GM23338 (cell line): ENCODE results near the gene EID1. TPM values are rescaled to one million over a fixed set of nuclear protein-coding genes. Genes with fewer than 3 reads are reported as not detected.

Experiments
- CREB1 ChIP-seq: fragments of 250-450 bp; sonication (Bioruptor Pico); IDR thresholded peaks from 2 replicates; pipeline ENCODE4 v1.5.0; 2020; ENCODE audit warnings: low read depth, mild to moderate bottlenecking, moderate library complexity
- CTCF ChIP-seq, 2 experiments: fragments of 200-600 bp in 1 of 2; sonication (generic) in 1 of 2; conservative IDR thresholded peaks; 2 replicates each; pipeline versions ENCODE4 v1.5.1 to v1.6.1; 2016 to 2017; ENCODE audit warnings: antibody characterized with exemption in 2 of 2, low read depth in 2 of 2, mild to moderate bottlenecking in 2 of 2, moderate library complexity in 1 of 2
- EZH2 ChIP-seq: fragments of 200-600 bp; sonication (generic); IDR thresholded peaks from one replicate; pipeline ENCODE4 v1.8.0; 2017; ENCODE audit warnings: antibody characterized with exemption, mild to moderate bottlenecking, low read depth; ENCODE audit not compliant: unreplicated experiment
- EZH2phosphoT487 ChIP-seq: fragments of 200-600 bp; sonication (generic); IDR thresholded peaks from one replicate; pipeline ENCODE4 v1.8.1; 2018; ENCODE audit warnings: antibody characterized with exemption; ENCODE audit not compliant: unreplicated experiment
- JUNB ChIP-seq: IDR thresholded peaks from one replicate; pipeline ENCODE4 v1.6.1; 2016; ENCODE audit warnings: antibody characterized with exemption; ENCODE audit not compliant: unreplicated experiment
- NANOG ChIP-seq: IDR thresholded peaks from 2 replicates; pipeline ENCODE4 v1.6.1; 2016; ENCODE audit warnings: antibody characterized with exemption, borderline replicate concordance
- POLR2AphosphoS5 ChIP-seq: IDR thresholded peaks from 2 replicates; pipeline ENCODE4 v1.6.1; 2016; ENCODE audit warnings: antibody characterized with exemption, low read depth
- ZNF114 ChIP-seq: fragments of 250-450 bp; sonication (Bioruptor Pico); IDR thresholded peaks from 2 replicates; pipeline ENCODE4 v1.5.0; 2020; ENCODE audit warnings: mild to moderate bottlenecking, moderate library complexity
- ZNF331 ChIP-seq: fragments of 250-450 bp; sonication (Bioruptor Pico); IDR thresholded peaks from 2 replicates; pipeline ENCODE4 v1.5.0; 2020; ENCODE audit warnings: low read depth, mild to moderate bottlenecking, moderate library complexity
- ZNF462 ChIP-seq: fragments of 250-450 bp; sonication (Bioruptor Pico); IDR thresholded peaks from 2 replicates; pipeline ENCODE4 v1.5.0; 2020; ENCODE audit warnings: mild to moderate bottlenecking, moderate library complexity
- polyA plus RNA-seq: library from polyadenylated mRNA; unstranded; fragments of >200 nt; fragmentation: Nextera tagmentation; extraction: Ambion mirVana; gene quantifications from 2 replicates; pipeline ENCODE4 v1.2.1, GENCODE V29; 2016
- total RNA-seq: library from RNA; depleted of rRNA; stranded (reverse); fragments of >200 nt; shearing (Covaris generic); gene quantifications from 2 replicates; pipeline ENCODE4 v1.2.3, GENCODE V29; 2014

The EID1 gene
- total and polyA plus RNA-seq, 2 experiments from 2014 or later: 113 to 324 TPM

GRCh38 chr15:48859426-48859825, 18.5 kb upstream of the EID1 start (continued):
- no peak for TF ChIP-seq ZNF462 (CRISPR knock-in tag)
- no peak for TF ChIP-seq ZNF331
- no peak for TF ChIP-seq EZH2
- TF ChIP-seq EZH2phosphoT487: no peak
- TF ChIP-seq NANOG: no peak
- no peak for TF ChIP-seq POLR2AphosphoS5
- TF ChIP-seq CTCF (conservative IDR thresholded peaks at IDR 0.05; ENCODE audit: low read depth in 2 of 2): no peak
- no peak for TF ChIP-seq CREB1 (CRISPR knock-in tag)
- TF ChIP-seq JUNB: no peak
- TF ChIP-seq ZNF114 (CRISPR knock-in tag): no peak
